ENCODE results near the gene SLC35F1.

SLC35F1 gene

DNA sequence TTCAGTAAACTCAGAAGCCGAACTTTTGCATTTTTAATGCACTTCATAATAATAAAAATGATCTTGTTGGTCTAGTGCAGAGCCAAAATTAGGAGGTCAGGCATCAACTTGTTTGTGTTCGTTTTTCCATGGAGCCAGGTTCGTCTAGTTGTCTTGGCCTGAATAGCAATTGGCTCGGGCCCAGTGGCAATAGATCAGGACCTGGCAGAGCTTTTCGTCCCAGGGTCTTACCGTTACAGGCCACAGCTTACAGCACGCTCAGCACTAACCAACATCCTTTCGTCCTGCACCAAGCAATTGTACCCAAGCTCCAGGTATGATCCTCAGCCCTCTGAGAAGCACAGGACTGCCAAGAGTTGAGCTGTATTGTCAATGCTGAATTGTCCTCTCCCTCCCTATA lies 400.5 kb downstream of the SLC35F1 start:
- H3K27ac ChIP-seq, result no peak overlapping the region
- TF ChIP-seq, protein P1, sequence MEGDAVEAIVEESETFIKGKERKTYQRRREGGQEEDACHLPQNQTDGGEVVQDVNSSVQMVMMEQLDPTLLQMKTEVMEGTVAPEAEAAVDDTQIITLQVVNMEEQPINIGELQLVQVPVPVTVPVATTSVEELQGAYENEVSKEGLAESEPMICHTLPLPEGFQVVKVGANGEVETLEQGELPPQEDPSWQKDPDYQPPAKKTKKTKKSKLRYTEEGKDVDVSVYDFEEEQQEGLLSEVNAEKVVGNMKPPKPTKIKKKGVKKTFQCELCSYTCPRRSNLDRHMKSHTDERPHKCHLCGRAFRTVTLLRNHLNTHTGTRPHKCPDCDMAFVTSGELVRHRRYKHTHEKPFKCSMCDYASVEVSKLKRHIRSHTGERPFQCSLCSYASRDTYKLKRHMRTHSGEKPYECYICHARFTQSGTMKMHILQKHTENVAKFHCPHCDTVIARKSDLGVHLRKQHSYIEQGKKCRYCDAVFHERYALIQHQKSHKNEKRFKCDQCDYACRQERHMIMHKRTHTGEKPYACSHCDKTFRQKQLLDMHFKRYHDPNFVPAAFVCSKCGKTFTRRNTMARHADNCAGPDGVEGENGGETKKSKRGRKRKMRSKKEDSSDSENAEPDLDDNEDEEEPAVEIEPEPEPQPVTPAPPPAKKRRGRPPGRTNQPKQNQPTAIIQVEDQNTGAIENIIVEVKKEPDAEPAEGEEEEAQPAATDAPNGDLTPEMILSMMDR (conservative IDR thresholded peaks at IDR 0.05), result no peak
- no peak for TF ChIP-seq ZFX (IDR thresholded peaks at IDR 0.05)

DNA sequence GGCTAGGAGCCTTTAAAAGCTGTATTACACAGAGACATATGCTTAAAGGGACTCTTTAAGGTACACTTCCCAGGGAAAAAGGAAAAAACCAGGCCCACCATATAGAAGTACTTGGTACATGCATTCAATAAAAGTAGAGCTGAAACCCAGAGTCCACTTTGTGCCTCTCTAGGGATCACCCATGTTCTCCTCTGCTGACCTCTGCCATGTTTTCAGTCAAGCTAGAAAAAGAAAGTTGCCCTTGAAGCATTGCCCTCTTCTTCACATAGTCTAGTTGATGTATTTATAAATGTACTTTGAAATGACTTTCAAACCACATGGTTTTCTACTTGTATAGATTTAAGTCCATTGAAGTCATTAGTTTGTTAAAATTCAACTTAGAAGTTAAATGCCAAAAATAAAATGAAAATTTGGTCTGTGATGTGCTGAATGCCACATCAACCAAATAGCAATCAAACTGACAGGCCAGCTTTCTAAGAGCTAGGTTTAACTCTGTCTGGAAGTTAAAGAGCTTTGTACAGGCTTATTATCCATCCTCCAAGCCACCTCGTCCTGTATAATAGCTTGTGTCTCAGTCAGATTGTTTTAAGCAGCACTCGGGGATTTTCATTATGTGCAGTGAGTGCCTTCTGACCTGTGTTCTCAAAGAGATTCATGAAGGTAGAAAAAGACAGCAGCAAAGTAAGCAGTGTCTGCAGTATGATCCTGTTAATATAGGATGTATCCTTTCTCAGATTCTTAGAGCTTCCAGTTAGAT lies 402.5 kb downstream of the SLC35F1 start:
- TF ChIP-seq ZFX (IDR thresholded peaks at IDR 0.05), result no peak
- TF ChIP-seq, protein P1 (conservative IDR thresholded peaks at IDR 0.05), result no peak
- no peak overlapping the region for H3K27ac ChIP-seq

DNA sequence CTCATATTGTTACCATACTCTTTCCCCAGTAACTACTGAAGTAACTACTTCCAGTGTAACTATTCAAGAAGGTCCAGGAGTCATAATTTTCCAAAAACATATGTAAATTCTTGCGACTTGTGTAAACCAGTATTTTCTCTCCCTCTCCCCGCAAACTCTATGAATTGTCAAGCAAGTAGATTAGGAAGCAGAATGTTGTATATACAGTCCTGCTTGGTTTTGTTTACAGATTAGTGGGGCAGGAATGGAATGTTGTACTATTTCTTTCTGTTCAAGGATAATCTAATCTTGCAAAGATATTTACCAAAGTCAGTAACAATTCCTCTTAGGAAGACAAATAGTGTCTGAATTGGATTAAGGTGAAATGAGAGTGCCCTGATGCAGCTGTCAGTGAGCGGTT lies 406.1 kb downstream of the SLC35F1 start:
- TF ChIP-seq ZFX (IDR thresholded peaks at IDR 0.05), result no peak
- TF ChIP-seq, protein P1 (conservative IDR thresholded peaks at IDR 0.05), result no peak
- no peak overlapping the region for H3K27ac ChIP-seq

DNA sequence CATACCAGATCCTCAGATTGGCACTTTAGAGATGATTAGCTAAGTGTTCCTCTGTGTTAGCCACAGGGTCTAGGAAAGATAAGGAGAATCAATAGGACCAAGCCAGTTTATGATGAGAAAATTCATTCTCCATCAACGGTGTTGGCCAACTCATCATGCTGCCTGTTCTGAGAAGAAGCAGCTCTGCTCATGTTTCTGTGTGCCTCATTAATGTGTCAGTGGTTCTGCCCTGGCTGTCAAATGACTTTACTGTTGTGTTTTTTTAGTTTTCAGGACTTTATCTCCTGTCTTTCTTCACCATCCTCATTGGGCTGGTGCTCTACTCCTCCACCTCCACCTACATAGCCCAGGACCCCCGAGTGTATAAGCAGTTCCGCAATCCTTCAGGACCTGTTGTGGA lies 406.7 kb downstream of the SLC35F1 start:
- no peak overlapping the region for H3K27ac ChIP-seq
- TF ChIP-seq, protein P1 (conservative IDR thresholded peaks at IDR 0.05), result no peak
- TF ChIP-seq ZFX (IDR thresholded peaks at IDR 0.05), result no peak

DNA sequence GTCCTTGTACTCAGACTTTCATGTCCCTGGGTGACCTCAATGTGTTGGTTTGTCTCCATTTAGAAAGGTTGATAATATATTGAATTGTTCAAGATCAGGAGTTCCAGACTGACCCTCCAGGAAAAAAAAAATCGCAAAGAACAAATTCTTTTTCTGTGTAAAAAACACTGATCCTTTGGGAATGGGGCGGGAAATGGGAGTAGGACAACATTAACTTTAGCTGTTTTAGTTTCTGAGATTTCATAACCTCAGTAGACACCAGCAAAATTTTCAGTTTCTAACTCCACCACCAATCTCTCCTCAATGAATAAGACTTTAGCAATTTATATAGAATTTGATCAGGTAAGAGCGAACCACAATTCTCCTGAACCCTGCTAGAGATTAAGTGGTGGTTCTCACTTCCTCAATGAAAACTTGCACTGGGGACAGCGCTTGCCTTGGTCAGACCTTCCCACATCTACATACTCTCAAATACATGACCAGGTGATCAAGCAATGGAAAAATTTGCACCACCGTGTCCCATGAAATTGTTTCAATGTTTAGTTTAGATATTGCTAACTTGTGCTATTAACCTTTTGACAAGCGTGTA lies 409.8 kb downstream of the SLC35F1 start:
- TF ChIP-seq, protein P1 (conservative IDR thresholded peaks at IDR 0.05), result no peak
- no peak for TF ChIP-seq ZFX (IDR thresholded peaks at IDR 0.05)
- H3K27ac ChIP-seq, result no peak overlapping the region

DNA sequence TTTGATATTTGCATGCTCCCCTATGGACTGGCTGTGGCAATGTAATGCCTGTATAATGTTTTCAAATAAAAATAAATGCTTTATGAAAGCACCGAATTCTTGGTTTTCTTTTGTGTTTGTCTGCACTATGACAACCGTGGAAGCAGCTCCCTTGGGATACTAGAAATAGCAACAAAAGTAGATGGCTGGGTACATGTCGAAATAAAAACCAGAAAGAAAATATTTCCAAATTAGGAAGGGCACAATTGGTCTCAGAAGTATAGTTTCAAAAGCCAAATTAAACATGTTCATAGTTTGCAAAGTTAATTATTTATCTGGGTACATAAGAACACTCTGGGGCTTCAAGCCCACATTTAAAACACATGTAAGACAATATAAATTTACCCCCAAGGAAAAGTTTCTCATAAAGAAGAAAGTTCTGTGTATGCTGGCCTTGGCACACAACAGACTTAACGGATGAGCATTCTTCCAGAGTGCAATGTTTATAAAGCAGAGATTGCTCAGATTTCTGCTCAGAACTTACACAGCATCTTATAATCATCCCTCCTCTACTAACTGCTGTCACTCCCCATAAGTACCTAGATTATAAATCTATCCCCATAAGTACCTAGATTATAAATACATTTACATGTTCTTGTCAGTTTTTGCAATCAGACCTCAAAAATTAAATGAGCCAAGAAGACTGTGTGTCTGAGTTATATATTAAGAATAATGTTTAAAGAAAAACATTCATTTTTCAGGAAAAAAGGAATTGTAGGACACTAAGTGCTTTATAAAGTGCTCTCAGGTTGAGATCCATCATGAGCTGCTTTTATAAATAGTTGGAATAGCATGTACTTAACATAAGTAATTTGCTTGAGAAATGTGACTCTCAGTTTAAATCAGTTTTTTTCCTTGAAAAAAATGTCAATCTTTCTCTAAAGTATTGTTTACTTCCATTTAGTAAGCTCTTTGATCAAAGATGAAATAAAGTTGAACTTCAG lies 410.8 kb downstream of the SLC35F1 start:
- no peak for TF ChIP-seq ZFX (IDR thresholded peaks at IDR 0.05)
- TF ChIP-seq, protein P1 (conservative IDR thresholded peaks at IDR 0.05), result no peak
- H3K27ac ChIP-seq, result no peak overlapping the region
